Measurements from ENCODE around the gene HNRNPR. TPM values are rescaled to one million over a fixed set of nuclear protein-coding genes. Genes with fewer than 3 reads are reported as not detected.

Gene HNRNPR
- total and polyA plus RNA-seq, 7 donors: 59.3 to 89.2 (median 65.7) TPM

- Histone ChIP-seq H3K4me3 (no peak overlapping the region), H3K27ac (peak overlapping the region in 1 of 4 donors; percentile 46), H3K4me1 (peaks cover 0 to 4% (median 0%) of the 10 kb centered on the region in 4 donors), H3K9me3 (peaks cover 6 to 10% (median 8%) of the 10 kb centered on the region in 4 donors), H3K27me3 (no peaks in the 10 kb centered on the region), H3K36me3 (peaks cover 11 to 29% (median 20%) of the 10 kb centered on the region in 4 donors)
- intact Hi-C loops (cut with DNase I): no loop called here
- TF ChIP-seq POLR2A (IDR thresholded peaks at IDR 0.05): no peak
- TF ChIP-seq POLR2AphosphoS5 (IDR thresholded peaks at IDR 0.05): no peak
- no peak for TF ChIP-seq EP300 (IDR thresholded peaks at IDR 0.05)
- TF ChIP-seq, protein P1, sequence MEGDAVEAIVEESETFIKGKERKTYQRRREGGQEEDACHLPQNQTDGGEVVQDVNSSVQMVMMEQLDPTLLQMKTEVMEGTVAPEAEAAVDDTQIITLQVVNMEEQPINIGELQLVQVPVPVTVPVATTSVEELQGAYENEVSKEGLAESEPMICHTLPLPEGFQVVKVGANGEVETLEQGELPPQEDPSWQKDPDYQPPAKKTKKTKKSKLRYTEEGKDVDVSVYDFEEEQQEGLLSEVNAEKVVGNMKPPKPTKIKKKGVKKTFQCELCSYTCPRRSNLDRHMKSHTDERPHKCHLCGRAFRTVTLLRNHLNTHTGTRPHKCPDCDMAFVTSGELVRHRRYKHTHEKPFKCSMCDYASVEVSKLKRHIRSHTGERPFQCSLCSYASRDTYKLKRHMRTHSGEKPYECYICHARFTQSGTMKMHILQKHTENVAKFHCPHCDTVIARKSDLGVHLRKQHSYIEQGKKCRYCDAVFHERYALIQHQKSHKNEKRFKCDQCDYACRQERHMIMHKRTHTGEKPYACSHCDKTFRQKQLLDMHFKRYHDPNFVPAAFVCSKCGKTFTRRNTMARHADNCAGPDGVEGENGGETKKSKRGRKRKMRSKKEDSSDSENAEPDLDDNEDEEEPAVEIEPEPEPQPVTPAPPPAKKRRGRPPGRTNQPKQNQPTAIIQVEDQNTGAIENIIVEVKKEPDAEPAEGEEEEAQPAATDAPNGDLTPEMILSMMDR (IDR thresholded peaks at IDR 0.05): no peak
- 89 to 93% methylated on average over 8 of the region's 8 CpGs for WGBS, 2 donors
- no peak for DNase-seq
These were observed 12.5 kb upstream of the HNRNPR start for GRCh38 chr1:23356471-23357137.

DNA sequence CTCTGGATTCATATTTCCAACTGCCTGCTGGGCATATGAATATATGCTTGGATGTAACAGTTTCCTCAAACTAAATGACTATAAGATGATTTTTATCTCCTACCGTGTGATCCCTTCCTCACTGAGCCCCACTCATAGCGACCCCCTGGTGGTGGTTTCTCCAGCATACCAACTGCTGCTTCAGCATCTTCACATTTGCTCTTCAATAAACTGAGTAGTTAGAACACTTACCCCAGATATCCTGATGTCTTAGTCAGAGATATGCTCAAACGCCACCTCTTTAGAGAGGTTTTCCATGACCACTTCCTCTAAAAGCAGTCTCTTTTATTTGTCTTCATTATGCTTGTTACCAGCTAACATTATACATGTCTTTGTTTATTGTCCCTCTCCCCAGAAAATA, 10.2 kb upstream of the HNRNPR start:
- Histone ChIP-seq H3K4me3 (no peak overlapping the region), H3K4me1 (peaks cover 0 to 4% (median 0%) of the 10 kb centered on the region in 4 donors), H3K27ac (no peak overlapping the region), H3K36me3 (peaks cover 0 to 6% (median 0%) of the 10 kb centered on the region in 4 donors), H3K9me3 (no peaks in the 10 kb centered on the region), H3K27me3 (no peaks in the 10 kb centered on the region)
- whole genome bisulfite sequencing, 2 donors: 59 to 81% methylated on average over 3 of the region's 3 CpGs
- TF ChIP-seq POLR2AphosphoS5 (IDR thresholded peaks at IDR 0.05) (no peak), EP300 (IDR thresholded peaks at IDR 0.05) (no peak), POLR2A (IDR thresholded peaks at IDR 0.05) (no peak)
- TF ChIP-seq, protein P1 (IDR thresholded peaks at IDR 0.05): no peak
- intact Hi-C loops (cut with DNase I): no loop called here
- no peak for DNase-seq

GRCh38 chr1:23352096-23352695, 8.1 kb upstream of the HNRNPR start:
- WGBS, 2 donors: 67 to 95% methylated on average over 1 of the region's 1 CpG
- Histone ChIP-seq H3K27me3 (no peaks in the 10 kb centered on the region), H3K9me3 (no peaks in the 10 kb centered on the region), H3K4me1 (no peaks in the 10 kb centered on the region), H3K36me3 (no peaks in the 10 kb centered on the region), H3K27ac (no peak overlapping the region), H3K4me3 (no peak overlapping the region)
- intact Hi-C loops (cut with DNase I): no loop called here
- no peak for DNase-seq
- TF ChIP-seq POLR2AphosphoS5 (IDR thresholded peaks at IDR 0.05) (no peak), EP300 (IDR thresholded peaks at IDR 0.05) (no peak), POLR2A (IDR thresholded peaks at IDR 0.05) (no peak)
- TF ChIP-seq, protein P1 (IDR thresholded peaks at IDR 0.05): no peak

GRCh38 chr1:23345920-23346319, 1.8 kb upstream of the HNRNPR start:
- 97% methylated on average over 14 of the region's 14 CpGs for WGBS, 2 donors
- H3K27ac ChIP-seq: peak overlapping the region in 1 of 4 donors; percentile 98
- intact Hi-C loops (cut with DNase I): loop anchor here (2.0 to 5.0 kb wide), 3 partner anchors 59 to 136 kb away; partner anchors contain the start of gene ASAP3
- TF ChIP-seq POLR2A (IDR thresholded peaks at IDR 0.05) (no peak), POLR2AphosphoS5 (IDR thresholded peaks at IDR 0.05) (no peak), EP300 (IDR thresholded peaks at IDR 0.05) (no peak)
- TF ChIP-seq, protein P1 (IDR thresholded peaks at IDR 0.05): no peak
- no peaks in the 10 kb centered on the region for H3K9me3 ChIP-seq
- H3K4me1 ChIP-seq: peaks cover 0 to 32% (median 28%) of the 10 kb centered on the region in 4 donors
- DNase-seq: no peak
- H3K4me3 ChIP-seq: no peak overlapping the region
- no peaks in the 10 kb centered on the region for H3K36me3 ChIP-seq
- H3K27me3 ChIP-seq: no peaks in the 10 kb centered on the region

Measured in sigmoid colon (tissue), 7 donors.